Adrenal gland (tissue), 5 donors: ENCODE measurements around the gene IDH1.

Source experiments
- POLR2A ChIP-seq, 2 donors: fragments of 450-650 bp; IDR thresholded peaks; one replicate each; pipeline ENCODE4 v1.6.1; 2017; ENCODE audit warnings: antibody characterized with exemption in 2 of 2, mild to moderate bottlenecking in 2 of 2, moderate library complexity in 1 of 2
- TF ChIP-seq, protein P1 (sequence below), 6 experiments: fragments of 450-650 bp in 4 of 6; fragments of 200-600 bp in 2 of 6; sonication (generic) in 1 of 6; IDR thresholded peaks; 1 replicate in 5 of 6; 2 replicates in 1 of 6; pipeline versions ENCODE4 v1.5.1 to v1.8.0; 2016 to 2021; ENCODE audit warnings: antibody characterized with exemption in 6 of 6, mild to moderate bottlenecking in 2 of 6, moderate library complexity in 1 of 6
- donor health status: DM: no; HTN: no; CAD: no.

DNA sequence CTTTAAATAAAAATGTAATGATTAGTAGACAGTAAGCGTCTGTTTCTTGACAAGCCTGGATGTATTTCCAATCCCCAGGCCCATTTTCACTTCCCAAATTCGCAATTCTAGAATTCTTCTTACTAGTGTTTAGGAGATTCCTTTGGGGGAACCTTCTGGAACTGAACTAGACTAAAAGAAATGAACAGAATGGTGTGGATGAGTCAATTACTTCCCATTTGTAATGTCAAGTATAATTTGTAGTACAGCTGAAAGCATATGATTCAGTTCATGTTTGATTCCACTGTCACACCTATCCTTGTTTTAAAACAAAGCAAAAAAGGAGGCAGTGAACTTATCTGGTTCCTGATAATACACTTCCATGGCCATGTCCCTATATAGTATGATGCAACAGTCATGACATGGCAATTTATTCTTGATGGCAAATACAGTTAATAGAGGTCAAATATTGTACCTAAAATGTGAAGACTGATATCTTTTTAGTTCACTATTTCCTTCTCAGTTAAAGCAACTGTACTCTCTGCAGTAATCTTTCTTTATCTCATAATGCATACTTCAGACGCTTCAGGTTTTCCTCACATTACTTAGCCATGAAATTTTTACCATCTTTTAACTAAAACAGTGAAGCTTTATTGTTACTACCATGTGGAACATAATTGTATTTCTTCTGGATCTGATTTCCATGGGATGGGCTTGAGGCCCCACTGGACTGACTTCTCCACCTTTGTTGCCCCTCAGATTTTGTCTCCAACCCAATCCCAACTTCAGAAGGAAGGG is 2.0 kb downstream of the IDH1 start:
- TF ChIP-seq, protein P1, sequence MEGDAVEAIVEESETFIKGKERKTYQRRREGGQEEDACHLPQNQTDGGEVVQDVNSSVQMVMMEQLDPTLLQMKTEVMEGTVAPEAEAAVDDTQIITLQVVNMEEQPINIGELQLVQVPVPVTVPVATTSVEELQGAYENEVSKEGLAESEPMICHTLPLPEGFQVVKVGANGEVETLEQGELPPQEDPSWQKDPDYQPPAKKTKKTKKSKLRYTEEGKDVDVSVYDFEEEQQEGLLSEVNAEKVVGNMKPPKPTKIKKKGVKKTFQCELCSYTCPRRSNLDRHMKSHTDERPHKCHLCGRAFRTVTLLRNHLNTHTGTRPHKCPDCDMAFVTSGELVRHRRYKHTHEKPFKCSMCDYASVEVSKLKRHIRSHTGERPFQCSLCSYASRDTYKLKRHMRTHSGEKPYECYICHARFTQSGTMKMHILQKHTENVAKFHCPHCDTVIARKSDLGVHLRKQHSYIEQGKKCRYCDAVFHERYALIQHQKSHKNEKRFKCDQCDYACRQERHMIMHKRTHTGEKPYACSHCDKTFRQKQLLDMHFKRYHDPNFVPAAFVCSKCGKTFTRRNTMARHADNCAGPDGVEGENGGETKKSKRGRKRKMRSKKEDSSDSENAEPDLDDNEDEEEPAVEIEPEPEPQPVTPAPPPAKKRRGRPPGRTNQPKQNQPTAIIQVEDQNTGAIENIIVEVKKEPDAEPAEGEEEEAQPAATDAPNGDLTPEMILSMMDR (IDR thresholded peaks at IDR 0.05): no peak
- TF ChIP-seq POLR2A (IDR thresholded peaks at IDR 0.05): no peak
